ENCODE measurements around the gene GNAT3.

Gene GNAT3

DNA sequence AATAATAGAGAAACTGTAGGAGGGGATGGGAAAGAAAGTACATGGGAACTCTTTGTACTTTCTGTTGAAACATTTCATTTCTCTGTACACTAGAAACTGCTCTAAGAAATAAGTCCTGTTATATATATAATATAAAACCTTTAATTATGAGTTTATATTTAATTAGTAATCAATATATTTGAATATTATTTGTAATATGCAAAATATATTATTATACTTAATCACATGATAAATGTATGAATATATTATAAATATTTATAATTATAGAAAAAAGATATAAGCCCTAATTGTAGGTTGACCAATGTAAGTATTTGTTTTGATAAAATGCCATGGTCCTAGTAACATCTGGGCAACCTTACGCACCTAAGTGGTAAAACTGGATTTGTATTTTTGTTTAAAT, 51.0 kb downstream of the GNAT3 start:
- DNase-seq = no peak

DNA sequence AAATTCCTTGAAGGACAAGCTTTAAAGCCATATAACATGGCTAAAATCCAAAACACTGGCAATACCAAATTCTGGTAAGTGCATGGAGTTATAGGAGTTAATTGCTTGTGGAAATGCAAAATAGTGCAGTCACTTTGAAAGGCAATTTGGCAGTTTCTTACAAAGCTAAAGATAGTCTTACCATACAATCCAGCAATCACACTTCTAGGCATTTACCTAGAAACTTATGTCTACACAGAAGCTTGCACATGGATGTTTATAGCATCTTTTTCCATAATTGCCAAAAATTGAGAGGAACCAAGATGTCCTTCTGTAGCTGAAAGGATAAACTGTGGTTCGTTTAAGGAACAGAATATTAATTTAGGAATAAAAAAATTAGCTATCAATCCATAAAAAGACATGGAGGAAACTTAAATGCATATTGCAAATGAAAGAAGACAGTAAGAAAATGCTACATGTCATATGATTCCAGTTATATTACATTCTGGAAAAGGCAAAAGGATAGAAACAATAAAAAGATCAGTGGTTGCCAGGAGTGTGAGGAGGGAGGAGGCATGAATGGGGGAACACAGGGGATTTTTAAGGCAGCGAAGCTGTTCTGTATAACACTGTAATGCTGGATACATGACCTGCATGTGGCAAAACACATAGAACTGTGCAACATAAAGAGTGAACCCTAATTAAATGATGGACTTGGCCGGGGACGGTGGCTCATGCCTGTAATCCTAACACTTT, 51.9 kb downstream of the GNAT3 start:
- no peak for DNase-seq

- DNase-seq = no peak
Measured at GRCh38 chr7:80458822-80459725, 52.8 kb downstream of the GNAT3 start.

- DNase-seq = no peak
Measured at GRCh38 chr7:80453699-80454340, 58.0 kb downstream of the GNAT3 start.

GRCh38 chr7:80450621-80451308, 61.1 kb downstream of the GNAT3 start:
- DNase-seq = no peak

- DNase-seq = no peak
Measured at GRCh38 chr7:80449836-80450235, 62.0 kb downstream of the GNAT3 start.

GRCh38 chr7:80445351-80445750, 66.5 kb downstream of the GNAT3 start:
- DNase-seq = no peak

DNA sequence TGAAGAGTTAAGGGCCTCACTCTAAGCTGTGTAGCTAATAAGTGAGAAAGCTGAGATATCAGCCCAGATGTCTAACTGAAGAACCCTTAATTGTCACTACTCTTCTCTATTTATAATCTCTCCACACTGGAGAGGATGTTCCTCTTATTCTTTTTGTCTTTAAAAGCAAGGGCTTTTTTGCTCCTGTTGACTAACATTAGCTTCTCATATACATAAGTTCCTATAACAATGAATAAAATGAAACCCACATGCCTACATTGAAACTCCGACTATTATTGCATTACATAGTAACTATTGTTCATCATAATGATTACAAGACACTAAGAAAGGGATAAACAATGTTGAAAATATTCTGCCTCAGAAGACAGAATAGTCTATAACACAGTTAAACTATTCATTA, 67.1 kb downstream of the GNAT3 start:
- no peak for DNase-seq

DNA sequence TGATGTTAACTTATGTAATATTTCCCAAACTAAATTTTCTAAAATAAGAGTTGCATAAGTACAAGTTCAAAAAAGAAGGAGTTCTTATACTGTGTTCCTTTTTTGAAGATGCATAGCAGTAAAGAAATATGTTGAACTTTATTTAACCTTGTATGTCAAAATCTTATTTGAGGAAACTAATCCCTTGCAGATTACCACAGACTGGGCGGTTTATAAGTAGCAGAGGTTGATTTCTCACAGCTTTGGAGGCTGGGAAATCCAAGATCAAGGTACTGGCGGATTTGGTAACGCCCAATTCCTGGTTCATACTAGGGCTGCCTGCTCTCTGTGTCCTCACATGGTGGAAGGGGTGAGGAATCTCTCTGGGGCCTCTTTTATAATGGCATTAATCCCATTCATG, 68.5 kb downstream of the GNAT3 start:
- DNase-seq = no peak

DNA sequence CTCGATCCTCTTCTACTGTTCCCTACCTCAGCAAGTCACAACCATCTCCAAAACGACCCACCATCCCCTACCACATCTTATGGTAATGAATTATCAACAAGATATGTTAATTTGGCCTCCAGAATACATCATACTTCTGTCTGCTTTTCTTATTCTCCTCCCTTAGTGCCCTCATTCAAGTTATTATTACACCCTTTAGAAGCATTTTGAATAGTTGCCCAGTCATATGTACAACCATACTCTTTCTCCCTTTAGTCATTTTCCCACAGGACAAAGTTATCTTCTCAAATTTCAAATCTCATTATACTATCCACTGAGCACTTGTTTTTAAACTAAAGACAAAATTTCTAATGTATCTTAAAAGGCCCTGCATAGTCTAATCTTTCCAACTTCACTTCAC, 71.0 kb downstream of the GNAT3 start:
- no peak for DNase-seq

- DNase-seq = no peak
Measured at GRCh38 chr7:80439894-80440821, 71.7 kb downstream of the GNAT3 start.

GRCh38 chr7:80435521-80435920, 76.3 kb downstream of the GNAT3 start:
- no peak for DNase-seq

DNA sequence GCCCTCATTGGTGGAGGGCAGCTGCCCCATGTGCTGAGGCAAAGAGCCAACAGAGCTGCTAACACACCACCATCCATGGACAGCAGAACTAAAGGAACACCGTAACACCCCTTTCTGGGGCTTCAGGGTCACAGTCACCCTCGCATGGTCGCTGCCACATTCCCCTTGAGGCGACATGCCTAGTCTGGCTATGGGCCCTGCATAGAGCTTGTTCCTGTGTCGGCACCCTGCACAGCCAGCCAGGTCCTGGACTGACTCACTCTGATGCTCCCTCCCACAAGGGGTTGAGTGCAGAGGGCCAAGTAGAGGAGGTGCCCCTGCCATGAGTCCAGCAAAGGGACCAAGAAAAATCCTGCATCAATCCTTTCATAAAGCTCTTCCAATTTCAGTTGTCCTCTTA, 77.8 kb downstream of the GNAT3 start:
- no peak for DNase-seq

- no peak for DNase-seq
Measured at GRCh38 chr7:80432166-80432565, 79.7 kb downstream of the GNAT3 start.

GRCh38 chr7:80429181-80429580, 82.7 kb downstream of the GNAT3 start:
- no peak for DNase-seq

- DNase-seq = peak; percentile 14
Measured at GRCh38 chr7:80428161-80429054, 83.5 kb downstream of the GNAT3 start.

DNA sequence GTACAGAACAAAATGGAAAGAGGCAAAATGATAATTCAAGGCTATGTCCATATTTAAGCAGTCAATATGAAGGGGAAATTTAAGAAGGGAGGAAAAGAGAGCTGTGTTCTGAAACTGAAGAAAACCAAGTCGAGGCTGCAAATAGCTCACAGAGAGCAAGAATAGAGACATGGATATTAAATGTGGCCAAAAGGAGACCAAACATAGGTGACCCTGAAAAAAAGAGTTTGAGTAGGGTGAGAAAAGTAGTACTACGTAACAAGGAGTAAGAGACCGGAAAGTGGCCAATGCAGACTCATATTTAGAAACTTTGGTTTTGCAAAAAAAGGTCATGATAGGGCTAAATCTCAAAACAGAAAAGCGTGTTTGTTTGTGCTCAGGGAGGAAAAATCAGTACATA, 84.6 kb downstream of the GNAT3 start:
- no peak for DNase-seq

DNA sequence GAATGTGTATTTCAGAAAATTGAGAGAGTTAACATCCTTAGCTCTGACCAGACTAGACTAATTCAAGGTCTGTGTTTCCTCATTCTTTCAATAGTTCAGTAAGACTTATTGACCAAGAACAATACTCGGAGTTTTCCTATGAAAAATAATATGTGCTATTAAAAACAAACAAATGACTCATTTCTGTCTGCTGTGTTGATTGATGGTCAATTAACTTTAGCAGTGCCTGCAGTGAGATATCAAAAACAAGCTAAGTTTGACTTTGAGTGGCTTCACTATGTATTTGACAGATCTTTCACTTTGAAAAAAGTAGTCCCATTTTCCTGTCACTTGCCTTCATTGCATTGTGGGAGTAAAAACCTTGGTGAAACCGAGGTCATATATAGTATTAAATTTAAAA, 91.0 kb downstream of the GNAT3 start:
- no peak for DNase-seq

DNA sequence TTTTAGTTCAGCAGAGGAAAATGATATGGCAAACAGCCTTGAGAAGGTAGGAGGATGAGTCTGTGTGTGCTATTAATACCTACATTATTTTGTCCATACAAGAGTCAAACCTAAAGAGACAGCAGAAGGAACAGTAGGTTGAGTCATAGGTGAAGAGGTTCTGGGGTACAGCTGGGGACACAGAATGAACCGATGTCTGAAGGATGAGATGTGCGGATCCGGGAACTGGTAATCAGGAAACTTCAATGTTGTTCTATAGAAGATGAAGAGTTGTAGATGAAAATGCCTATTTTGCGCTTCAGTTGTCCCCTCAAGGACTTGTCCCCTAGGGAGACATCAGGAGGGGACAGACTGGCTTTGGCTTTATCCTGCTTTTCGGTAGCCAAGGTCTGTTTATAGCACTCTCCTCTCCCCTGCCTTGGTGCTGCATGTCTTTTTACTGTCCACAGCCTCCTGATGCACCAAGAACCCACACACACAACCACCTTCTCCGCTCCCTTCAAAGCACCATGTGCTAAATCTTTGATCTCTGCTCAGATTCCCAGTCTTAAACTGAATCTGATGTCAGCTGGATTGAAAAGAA, 94.6 kb downstream of the GNAT3 start:
- no peak for DNase-seq

DNA sequence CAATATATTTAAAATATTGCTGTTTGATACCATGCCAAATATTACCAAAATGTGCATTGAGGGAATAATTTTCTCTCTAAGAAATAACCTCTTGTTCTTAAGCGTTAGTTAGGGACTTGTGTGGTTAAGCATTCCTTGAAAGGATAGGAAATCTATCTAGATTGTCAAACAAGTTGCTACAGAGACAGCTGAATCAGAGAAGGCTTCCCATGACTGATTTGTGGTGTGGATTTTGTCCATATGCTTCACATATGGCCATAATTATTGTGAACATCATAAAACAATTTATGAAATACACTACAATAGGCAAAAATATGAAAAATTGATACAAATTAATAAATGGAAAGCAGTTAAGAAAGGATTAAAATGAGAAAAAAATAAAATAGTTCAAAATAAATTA, 96.3 kb downstream of the GNAT3 start:
- DNase-seq = no peak

GRCh38 chr7:80415114-80415513, 96.8 kb downstream of the GNAT3 start:
- no peak for DNase-seq
